Fibroblast of peridontal ligament (primary cell): ENCODE results near the gene SARNP.
"Not testable (repeated sequence)": the region's sequence is repeated elsewhere in the genome, so short reads cannot be mapped to it uniquely, and the experiment has no call there.

Experiments used
- DNase-seq: peaks from one replicate; pipeline ENCODE4 v3.0.0-alpha.2; 2010; ENCODE audit errors: extremely low read depth

The SARNP gene

DNA sequence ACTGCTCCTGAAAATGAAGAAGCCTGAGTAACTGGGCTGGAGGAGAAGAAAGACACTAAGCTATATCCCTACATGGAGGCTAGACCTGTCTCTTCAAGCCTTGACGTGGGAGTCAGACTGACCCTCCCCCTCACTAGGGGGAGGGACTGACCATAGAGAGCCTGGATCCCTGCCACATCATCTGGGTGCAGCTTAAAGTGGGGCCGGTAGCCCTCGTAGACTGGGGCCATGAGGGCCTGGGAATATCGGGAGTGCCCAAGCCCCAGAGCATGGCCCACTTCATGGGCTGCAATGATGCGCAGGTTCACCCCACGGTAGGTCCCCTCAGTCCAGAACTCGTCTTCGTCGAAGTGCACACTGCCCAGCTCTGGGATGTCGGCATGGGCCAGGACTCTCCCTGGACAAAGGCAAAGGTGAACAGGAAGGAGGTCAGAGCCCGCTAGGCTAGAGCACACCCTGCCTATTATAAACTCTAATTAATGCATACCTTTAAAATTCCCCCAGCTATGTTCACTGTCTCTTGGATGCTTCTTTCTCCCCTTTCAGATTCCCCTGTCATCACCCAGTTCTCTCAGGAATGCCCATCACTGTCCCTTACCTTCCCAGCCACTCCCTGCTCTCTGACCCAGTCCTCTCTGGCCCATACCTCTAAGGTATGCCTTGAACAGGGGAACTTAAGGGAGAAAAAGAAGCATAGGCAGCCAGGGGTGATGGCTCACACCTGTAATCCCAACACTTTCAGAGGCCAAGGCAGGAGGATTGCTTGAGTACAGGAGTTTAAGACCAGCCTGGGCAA lies 22.0 kb upstream of the SARNP start:
- no peak for DNase-seq

- DNase-seq = no peak
These were observed 20.8 kb upstream of the SARNP start for GRCh38 chr12:55838361-55838760.

GRCh38 chr12:55834400-55834799 lies 16.9 kb upstream of the SARNP start:
- not testable (repeated sequence) for DNase-seq

DNA sequence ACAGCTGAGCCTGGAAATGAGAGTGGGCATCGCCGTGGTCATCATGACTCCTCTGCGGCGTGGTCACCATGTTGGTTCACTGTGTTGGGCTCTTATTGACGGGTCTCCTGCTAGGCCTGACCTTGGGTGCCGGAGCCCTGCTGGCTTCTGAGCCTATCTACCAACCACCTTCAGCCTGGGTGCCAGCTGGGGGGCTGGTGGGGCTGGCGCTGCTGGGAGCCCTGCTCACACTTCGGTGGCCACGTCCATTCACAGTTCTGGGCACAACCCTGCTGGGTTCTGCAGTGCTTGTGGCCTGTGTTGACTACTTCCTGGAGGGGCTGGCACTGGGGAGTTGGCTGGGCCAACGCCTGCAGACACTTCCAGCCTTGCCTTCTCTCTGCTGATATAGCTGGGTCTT lies 15.5 kb upstream of the SARNP start:
- DNase-seq = no peak

GRCh38 chr12:55831447-55831815 lies 13.9 kb upstream of the SARNP start:
- no peak for DNase-seq

- peak; percentile 59 for DNase-seq
These were observed 13.3 kb upstream of the SARNP start for GRCh38 chr12:55830601-55831446.

GRCh38 chr12:55829967-55830600 lies 12.6 kb upstream of the SARNP start:
- no peak for DNase-seq

GRCh38 chr12:55828357-55828756 lies 10.8 kb upstream of the SARNP start:
- no peak for DNase-seq

DNA sequence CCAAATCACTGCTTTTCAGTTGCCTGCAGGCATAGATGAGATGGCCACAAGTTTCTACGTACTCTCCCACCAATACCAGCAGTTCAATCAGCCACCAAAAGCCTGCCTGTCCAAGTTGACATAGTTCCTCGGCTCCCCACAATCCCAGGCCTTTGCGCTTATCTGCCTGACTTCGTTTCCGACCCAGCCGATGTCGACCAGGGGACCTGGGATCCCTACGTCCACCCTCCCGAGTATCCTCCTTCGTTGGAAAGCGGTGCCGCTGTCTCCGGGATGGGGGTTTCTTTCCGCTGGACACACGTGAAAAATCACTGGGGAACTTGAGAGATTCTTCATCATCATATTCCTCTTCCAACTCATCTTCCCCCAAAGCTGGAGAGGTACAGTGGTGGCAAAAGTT lies 10.3 kb upstream of the SARNP start:
- no peak for DNase-seq

- no peak for DNase-seq
These were observed 7.2 kb upstream of the SARNP start for GRCh38 chr12:55824726-55825125.

DNA sequence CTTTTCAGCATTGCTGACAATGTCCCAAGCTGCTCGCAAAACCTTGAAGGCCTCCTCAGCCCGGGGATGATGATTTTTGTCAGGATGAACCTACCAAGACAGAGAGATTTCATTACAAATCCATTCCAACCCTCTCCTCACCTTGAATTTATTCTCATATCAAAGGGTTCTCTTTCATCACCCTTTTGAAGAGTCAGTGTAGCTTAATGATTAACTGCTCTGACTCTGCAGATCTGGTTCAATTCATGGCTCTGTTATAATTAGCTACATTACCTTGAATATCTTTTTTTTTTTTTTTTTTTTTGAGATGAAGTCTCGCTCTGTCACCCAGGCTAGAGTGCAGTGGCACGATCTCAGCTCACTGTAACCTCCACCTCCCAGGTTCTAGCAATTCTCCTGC lies 5.9 kb upstream of the SARNP start:
- no peak for DNase-seq

GRCh38 chr12:55822228-55822627 lies 4.7 kb upstream of the SARNP start:
- DNase-seq = no peak

- peak; percentile 33 for DNase-seq
These were observed 3.2 kb upstream of the SARNP start for GRCh38 chr12:55820679-55821078.

GRCh38 chr12:55818886-55819285 lies 1.4 kb upstream of the SARNP start:
- peak; percentile 18 for DNase-seq

GRCh38 chr12:55818140-55818728 lies 710 bp upstream of the SARNP start:
- peak; percentile 11 for DNase-seq

- no peak for DNase-seq
These were observed 611 bp downstream of the SARNP start for GRCh38 chr12:55816881-55817344.

GRCh38 chr12:55815473-55815872 lies 2.1 kb downstream of the SARNP start:
- DNase-seq = no peak

GRCh38 chr12:55814257-55814656 lies 3.3 kb downstream of the SARNP start:
- DNase-seq = no peak

- no peak for DNase-seq
These were observed 5.4 kb downstream of the SARNP start for GRCh38 chr12:55812088-55812487.

GRCh38 chr12:55809274-55809673 lies 8.2 kb downstream of the SARNP start:
- no peak for DNase-seq

DNA sequence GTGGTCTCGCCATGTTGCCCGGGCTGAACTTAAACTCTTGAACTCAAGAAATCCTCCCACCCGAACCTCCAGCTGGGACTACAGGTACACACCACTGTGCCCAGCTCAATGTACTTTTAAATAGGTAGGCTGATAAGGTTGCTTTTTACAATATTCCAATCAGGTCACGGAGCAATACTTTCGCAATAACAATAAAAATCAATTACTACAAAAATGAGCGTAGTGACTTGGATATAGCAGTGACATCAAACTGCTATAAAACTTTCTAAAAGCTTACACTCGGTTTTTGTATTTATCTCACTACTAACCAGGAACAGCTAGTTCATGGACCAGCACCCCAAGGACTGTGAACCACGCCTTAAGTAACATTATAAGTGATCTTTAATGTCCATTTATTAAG lies 10.5 kb downstream of the SARNP start:
- no peak for DNase-seq

GRCh38 chr12:55797550-55797949 lies 20.0 kb downstream of the SARNP start:
- peak; percentile 61 for DNase-seq
